ENCODE results near the gene ZSCAN2.
"Not testable (repeated sequence)": the region's sequence is repeated elsewhere in the genome, so short reads cannot be mapped to it uniquely, and the experiment has no call there.

ZSCAN2 gene

DNA sequence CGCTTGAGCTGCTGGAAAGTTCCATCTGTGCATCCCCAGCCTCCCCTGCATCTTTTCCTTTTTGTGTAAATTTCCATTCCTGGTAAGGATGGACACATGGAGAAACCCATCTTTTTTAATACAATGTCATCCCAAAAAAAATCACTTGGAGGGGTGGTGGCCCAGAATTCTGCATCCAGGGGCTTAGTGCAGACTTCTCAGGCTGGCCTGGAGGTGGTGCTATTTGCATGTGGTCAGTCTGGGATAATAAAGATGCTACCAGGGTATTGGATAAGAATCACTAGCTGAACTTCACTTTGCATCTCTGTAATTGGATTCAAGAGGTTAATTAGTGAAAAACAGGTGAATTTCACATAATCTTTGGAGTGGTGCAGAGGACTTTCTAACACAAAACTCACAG lies 1.8 kb upstream of the ZSCAN2 start:
- DNase-seq, result peak in 1 of 2 donors; percentile 66

DNA sequence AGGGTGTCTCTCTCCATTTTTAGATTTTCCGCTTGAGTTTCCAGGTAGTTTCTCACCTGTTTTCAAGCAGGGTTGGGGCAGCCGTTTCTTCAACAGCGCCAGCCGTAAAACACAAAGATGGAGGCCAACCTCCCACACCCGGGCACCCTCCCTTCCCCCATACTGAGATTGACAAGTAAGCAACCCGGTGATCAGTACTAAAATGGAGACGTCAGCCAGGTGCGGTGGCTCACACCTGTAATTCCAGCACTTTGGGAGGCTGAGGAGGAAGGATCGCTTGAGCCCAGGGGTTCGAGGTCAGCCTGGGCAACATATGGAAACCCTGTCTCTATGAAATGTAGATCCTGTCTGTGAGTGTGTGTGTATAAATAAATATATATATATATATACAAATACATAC lies 903 bp upstream of the ZSCAN2 start:
- DNase-seq, result no peak

DNA sequence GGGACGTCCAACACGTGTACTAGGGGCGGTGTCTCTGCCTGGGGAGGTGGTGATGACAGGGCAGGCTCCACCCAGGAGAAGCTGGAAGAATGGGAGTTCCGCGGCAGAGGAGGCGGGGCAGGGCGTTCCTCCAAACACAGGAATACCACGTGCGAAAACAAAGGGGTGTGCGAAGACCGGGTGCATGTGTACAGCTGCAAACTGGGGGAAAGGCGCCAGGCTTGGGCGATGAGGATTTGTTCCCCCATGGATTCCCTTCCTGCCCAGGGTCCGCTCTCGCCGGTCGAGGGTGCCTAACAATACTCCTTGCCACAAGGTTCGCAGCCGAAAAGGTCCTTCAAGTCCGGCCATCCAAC lies 500 bp upstream of the ZSCAN2 start:
- DNase-seq, result peak; percentile 30 to 66

DNA sequence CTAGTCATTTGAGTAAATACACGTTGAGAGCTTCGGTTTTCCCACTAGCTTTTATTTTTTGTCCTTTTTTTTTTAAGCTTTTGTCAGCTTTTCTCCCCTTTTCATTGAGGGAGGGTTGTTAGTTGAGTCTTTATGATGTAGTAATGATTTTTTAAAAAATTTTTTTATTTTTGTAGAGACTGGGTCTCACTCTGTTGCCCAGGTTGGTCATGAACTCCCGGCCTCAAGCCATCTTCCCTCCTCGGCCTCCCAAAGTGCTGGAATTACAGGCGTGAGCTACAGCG lies 688 bp downstream of the ZSCAN2 start:
- no peak for DNase-seq

DNA sequence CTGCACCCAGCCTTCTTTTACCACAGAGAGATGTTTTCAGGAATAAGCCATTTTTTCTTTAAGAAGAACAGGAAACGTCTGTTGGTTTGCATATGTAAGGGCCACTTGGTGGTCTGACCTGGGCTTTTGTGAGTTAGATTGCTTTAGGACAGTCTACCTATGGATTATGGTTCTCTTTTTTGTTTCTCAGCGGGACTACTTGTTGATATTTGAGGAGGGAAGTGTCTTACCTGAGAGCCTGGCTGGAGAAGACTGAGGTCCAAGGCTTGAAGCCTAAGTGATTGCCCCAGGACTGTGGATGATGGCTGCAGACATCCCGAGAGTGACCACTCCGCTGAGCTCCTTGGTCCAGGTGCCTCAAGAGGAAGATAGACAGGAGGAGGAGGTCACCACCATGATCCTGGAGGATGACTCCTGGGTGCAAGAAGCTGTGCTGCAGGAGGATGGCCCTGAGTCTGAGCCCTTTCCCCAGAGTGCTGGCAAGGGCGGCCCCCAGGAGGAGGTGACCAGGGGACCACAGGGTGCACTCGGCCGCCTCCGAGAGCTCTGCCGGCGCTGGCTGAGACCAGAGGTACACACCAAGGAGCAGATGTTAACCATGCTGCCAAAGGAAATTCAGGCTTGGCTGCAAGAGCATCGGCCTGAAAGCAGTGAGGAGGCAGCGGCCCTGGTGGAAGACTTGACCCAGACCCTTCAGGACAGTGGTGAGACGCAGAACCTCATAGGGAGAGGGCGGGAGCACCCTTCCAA lies 3.0 kb downstream of the ZSCAN2 start:
- no peak for DNase-seq

DNA sequence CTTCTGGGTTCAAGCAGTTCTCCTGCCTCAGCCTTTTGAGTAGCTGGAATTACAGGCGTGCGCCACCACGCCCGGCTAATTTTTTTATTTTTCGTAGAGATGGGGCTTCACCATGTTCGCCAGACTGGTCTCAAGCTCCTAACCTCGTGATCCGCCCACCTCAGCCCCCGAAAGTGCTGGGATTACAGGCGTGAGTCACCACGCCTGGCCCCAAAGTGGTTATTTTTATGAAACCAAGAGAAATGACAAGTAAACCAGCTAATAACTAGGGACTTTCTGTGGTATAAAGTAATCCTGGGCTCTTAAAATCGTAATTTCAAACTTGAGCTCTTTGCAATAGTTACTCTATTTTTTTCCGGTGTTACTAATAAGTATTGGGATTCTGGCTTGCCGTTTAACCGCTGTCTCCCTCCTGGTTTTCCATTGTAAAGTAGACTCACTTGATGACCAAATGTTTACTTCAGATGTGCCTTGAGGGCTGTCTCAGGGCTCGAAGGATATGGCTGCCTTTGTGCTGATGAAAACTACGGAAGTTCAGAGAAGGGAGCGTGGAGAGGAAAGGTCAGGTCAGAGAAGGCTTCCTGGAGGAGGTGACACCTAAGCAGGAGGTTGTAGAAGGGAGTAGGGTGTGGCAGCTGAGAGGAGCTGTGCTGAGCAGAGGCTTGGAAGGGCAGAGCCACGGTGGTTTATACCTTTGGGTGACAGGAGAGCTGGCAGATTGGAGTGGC lies 4.2 kb downstream of the ZSCAN2 start:
- DNase-seq, result no peak

DNA sequence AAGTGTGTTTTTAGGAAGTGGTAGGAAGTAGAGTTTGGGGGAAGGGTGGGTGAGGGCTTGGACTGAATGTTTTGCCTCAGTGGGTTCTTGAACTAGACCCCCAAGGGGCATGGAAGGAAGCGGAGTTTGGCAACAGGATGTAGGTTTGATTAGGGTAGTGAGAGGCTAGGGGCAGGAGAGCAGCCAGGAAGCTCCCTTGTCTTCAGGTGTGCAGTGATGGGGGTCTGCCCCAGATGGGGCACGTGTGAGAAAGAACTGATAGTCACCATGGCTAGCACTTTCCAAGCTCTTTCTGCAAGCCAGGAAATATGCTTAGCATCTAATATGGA lies 4.7 kb downstream of the ZSCAN2 start:
- DNase-seq, result no peak

DNA sequence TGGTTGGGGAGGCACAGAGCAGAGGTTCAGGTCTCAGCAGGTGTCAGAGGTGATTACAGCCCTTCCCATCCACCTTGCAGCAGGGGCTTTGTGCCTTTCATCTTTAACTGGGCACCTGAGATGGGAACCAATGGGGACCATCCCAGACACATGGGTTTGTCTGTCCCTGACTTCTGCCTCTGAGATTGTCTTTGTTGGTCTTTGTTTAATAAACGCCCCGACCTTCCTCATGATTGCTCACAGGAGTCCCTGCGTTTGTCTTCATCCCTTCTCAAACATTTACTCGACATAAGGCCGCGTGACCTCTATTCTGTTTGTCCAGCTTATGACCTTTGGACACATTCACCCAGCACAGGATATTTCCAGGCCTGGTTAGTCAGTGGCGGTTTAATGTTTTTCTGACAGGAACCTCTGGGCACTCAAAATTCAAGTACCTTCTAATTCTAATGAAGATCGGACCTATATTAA lies 5.9 kb downstream of the ZSCAN2 start:
- DNase-seq, result no peak

DNA sequence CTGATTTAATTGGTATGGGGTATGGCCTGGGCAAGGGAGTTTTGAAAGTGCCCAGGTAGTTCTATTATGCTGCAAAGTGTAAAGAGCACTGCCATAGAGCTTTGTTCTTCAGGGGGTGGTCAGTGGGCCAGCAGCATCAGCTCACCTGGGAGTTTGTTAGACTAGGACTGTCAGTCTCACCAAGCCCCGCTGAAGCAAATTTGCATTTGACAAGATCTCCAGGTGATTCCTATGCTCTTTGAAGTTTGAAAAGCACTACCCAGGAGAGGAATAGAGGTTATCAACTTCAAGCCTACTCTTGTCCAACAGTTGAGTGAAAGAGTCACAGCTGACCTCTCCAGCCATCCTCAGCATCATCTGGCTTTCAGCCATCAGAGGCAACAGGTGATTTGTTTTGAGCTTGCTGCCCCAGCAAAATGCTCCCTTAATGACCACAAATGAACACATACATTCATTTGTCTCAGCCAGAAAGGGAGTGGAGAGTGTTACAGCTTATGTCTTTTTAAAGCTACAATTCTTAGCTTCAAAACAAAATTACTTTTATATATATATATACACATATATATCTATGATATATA lies 8.0 kb downstream of the ZSCAN2 start:
- DNase-seq, result no peak

DNA sequence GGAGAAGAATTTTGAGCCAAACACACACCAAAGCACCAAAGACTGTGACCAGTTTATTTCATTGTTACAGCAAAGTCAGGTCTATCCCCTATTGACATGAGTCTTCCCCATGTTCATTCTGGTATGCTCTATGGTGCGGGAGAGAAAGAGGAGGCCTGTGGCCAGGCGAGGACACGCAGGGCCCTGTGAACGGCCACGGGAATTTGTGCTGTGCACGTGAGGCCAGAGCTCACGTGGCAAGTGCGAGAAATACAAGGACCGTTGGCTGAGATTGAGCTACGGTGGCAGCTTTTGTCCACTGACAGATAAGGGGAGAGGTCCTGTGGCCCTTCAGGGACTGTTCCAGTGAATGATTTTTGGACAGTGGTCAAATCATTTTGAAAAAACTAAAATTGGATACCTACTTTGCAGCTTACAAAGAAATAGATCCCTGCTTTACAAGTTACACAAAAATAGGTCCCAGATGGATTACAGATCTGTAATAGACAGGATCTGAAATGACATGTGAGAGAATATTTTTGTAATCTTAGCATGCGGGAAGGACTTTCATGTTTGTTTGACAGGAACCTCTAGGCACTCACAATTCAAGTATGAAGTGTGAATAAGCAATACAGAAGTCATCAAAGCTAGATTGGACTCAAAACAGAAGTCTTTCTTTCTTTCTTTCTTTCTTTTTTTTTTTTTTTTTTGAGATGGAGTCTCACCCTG lies 9.2 kb downstream of the ZSCAN2 start:
- no peak for DNase-seq

DNA sequence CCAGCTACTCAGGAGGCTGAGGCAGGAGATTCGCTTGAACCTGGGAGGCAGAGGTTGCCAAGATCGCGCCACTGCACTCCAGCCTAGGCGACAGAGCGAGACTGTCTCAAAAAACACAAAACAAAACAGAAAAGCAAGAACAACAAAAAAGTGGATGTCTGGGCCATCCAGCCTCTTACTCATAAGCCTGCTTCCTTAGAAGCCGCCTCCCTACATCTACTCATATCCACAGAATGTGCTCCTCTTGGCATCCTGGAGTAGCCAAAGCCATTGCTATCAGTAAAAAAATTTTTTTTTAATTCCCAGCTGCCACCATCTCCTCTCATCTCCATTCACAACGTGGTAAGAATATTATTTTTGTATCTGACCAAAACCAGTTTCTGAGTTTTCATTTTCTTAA lies 10.8 kb downstream of the ZSCAN2 start:
- no peak for DNase-seq

DNA sequence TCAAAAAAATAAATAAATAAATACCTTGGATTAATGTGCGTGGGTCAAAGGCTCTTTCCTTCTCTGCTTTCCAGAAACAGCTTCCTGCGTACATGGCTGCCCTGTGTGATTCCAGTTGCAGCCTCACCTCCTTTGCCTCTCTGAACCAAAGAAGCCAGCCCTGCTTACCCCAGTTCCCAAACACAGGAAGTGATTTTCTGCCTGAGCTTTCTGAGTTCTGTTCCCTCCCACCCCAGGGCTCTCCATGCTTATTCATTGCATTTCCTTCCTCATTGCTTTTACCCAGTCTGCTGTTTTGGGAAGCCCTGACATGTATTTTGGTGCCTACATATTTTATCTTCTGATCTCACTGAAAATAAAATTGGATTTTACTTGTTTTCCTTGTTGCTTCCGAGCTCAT lies 15.4 kb downstream of the ZSCAN2 start:
- no peak for DNase-seq

DNA sequence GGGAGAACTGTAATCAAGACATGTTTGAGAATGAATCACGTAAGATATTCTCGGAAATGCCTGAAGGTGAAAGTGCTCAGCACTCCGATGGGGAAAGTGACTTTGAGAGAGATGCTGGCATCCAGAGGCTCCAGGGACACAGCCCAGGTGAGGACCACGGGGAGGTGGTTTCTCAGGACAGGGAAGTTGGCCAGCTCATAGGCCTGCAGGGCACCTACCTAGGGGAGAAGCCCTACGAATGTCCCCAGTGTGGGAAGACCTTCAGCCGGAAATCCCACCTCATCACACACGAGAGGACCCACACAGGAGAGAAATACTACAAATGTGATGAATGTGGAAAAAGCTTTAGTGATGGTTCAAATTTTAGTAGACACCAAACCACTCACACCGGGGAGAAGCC lies 19.8 kb downstream of the ZSCAN2 start:
- no peak for DNase-seq

DNA sequence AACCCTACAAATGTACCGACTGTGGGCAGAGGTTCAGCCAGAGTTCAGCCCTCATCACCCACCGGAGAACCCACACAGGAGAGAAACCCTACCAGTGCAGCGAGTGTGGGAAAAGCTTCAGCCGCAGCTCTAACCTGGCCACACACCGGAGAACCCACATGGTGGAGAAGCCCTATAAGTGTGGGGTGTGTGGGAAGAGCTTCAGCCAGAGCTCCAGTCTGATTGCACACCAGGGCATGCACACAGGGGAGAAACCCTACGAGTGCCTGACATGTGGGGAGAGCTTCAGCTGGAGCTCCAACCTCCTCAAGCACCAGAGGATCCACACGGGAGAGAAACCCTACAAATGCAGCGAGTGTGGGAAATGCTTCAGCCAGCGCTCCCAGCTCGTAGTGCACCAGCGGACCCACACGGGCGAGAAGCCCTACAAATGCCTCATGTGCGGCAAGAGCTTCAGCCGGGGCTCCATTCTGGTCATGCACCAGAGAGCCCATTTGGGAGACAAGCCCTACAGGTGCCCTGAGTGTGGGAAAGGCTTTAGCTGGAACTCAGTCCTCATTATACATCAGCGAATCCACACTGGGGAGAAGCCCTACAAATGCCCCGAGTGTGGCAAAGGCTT lies 20.7 kb downstream of the ZSCAN2 start:
- no peak for DNase-seq

DNA sequence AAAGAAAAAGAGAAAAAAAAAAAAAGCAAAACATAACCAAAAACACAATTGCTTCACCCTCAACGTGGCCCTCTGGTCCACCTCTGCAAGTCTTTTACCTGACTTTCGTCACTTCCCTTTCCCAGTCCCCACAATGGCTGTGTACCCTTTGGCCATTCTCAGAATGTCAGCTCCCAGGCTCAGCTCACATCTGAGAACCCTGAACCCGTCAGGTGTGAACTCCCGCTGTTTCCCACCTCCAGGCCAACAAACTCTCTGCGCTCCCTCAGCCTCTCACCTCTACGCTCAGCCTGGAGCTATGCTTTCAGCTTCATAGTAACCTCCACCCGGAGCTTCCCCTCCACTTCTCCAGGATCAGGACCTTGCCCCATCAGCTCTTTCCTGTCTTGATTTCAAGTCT lies 23.6 kb downstream of the ZSCAN2 start:
- DNase-seq, result no peak

DNA sequence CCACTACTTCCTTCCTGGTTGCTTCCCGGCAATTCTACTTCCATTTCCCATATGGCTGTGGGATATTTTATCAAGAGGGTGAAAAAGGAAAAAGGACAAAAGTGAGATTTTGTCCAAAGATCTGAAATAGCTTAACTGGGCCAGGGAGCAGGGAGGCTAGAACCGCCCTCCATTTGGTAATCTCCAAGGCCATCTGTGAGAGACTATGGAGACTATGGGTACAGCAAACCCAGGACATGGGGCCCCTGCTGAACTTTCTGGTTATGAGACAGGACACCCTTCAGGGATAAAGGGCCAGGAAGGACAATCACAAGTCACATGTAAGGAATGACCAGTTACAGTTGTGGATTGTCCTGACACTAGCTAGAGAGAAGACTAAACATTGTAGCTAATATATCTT lies 24.3 kb downstream of the ZSCAN2 start:
- DNase-seq, result no peak

DNA sequence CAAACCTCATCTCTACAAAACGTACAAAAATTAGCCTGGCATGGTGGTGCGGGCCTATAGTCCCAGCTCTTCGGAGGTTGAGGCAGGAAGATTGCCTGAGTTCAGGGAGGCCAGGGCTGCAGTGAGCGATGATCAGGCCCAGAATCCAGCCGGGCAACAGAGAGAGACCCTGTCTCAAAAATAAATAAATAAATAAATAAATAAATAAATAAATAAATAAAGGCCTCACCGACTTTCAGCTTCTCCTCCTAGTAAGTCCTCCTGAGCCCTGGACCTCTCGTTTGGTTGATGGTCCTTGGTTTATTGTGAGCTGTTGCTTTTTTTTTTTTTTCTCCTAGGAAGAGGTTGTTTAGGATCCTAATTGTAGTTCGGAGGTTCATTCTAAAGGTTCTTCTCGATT lies 28.2 kb downstream of the ZSCAN2 start:
- DNase-seq, result no peak

DNA sequence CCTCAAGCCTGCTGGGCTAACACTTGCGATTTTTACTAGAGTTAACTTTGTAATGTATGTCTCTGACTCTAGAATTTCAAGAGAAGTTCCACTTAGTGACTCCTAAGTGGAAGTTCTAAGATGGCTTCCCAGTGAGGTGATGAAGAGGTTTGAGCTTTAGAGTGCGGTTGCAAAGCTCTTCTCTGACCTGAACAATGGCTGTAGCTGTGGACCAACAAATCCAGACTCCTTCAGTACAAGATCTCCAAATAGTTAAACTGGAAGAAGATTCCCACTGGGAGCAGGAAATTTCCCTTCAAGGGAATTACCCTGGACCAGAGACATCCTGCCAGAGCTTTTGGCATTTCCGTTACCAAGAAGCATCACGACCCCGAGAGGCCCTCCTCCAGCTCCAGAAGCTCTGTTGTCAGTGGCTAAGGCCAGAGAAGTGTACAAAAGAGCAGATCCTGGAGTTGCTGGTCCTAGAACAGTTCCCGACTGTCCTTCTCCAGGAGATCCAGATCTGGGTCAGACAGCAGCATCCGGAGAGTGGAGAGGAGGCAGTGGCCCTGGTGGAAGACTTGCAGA lies 31.0 kb downstream of the ZSCAN2 start:
- no peak for DNase-seq

DNA sequence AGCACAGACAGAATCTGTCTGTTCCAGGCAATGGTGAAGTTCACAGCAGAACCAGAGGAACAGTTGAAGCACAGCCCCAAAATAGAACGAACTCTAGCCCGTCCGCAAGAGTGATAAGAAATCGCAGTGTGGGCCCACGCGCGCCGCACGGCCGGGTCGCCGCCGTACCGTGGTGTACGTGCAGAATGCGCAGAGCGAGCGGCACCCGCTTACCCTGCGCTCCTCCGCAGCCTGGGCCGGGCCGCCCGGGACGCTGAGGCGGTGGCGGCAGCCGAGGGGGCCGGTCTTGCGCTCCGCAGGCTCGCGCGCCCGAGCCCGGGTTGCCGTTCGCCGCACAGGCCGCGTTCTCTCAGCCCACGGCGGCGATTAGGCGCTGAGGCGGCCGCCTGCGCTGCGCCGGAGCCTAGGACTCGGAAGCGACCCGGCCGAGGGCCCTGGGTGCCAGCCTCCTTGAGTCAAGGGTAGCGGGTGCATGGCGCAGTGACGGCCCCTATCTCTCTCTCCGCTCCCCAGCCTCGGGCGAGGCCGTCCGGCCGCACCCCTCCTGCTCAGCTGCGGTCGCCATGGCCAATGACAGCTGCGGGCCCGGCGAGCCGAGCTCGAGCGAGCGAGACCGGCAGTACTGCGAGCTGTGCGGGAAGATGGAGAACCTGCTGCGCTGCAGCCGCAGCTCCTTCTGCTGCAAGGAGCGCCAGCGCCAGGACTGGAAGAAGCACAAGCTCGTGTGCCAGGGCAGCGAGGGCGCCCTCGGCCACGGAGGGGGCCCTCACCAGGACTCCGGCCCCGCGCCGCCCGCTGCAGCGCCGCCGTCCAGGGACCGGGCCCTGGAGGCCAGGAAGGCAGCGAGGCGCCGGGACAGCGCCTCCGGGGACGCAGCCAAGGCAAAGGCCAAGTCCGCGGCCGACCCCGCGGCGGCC lies 32.8 kb downstream of the ZSCAN2 start:
- DNase-seq, result peak; percentile 45 to 77

DNA sequence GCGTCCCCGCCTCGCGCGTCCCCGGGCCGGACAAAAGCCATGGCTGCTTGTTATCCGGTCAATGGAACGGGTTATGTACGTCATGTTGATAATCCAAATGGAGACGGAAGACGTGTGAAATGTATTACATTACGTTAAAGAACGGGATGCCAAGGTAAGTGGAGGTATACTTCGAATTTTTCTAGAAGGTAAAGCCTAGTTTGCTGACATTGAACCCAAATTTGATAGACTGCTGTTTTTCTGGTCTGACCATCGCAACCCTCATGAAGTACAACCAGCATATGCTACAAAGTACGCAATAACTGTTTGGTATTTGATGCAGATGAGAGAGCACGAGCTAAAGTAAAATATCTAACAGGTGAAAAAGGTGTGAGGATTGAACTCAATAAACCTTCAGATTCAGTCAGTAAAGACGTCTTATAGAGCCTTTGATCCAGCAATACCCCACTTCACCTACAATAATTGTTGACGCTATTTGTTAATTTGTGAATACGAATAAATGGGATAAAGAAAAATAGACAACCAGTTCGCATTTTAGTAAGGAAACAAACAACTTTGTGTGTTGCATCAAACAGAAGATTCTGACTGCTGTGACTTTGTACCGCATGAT lies 33.5 kb downstream of the ZSCAN2 start:
- DNase-seq, result no peak

DNA sequence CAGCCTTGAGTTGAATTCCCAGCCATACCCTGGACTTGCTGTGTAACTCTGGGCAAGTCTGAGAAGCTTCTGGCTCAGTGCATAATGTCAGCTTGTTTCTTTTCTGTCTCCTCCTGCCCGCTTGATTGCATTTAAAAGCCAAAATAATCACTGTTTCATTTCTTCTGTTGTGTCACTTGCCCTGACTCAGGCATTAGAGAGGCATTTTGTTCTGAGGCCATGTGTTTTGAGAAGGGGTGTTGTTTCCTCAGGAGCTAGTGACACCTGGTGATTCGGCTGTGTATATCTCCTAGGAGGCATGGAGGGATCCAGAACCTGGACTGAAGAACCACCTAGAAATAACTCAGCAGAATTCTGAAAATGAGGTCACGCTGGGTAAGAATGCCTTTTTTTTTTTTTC lies 37.3 kb downstream of the ZSCAN2 start:
- peak in 1 of 2 donors; percentile 62 for DNase-seq

DNA sequence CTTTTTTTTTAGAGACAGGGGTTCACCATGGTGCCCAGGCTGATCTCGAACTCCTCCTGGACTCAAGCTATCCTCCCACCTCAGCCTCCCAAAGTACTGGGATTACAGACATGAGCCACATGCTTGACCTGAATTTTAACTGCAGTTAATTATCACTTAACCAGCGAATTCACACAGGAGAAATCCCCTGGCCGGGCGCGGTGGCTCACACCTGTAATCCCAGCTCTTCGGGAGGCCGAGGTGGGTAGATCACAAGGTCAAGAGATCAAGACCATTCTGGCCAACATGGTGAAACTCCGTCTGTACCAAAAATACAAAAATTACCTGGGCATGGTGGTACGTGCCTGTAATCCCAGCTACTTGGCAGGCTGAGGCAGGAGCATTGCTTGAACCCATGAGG lies 41.1 kb downstream of the ZSCAN2 start:
- not testable (repeated sequence) for DNase-seq
